HG03095 (cell line): ENCODE measurements around the gene VGLL3.

Experiments used
- ATAC-seq: cut with Tn5 transposase; IDR thresholded peaks from one replicate; pipeline ENCODE4 v1.9.1; 2021; ENCODE audit warnings: moderate library complexity; ENCODE audit not compliant: unreplicated experiment

Gene VGLL3

GRCh38 chr3:86954747-86955146 lies 36.2 kb downstream of the VGLL3 start:
- no peak for ATAC-seq

- ATAC-seq = no peak
Observed at GRCh38 chr3:86954226-86954625, 36.7 kb downstream of the VGLL3 start.

- no peak for ATAC-seq
Observed at GRCh38 chr3:86951322-86951721, 39.6 kb downstream of the VGLL3 start.

- no peak for ATAC-seq
Observed at GRCh38 chr3:86950717-86951116, 40.2 kb downstream of the VGLL3 start.

GRCh38 chr3:86949850-86950249 lies 41.1 kb downstream of the VGLL3 start:
- no peak for ATAC-seq

GRCh38 chr3:86948822-86949221 lies 42.1 kb downstream of the VGLL3 start:
- no peak for ATAC-seq

- no peak for ATAC-seq
Observed at GRCh38 chr3:86942206-86942605, 48.7 kb downstream of the VGLL3 start.

GRCh38 chr3:86938416-86939105 lies 52.4 kb downstream of the VGLL3 start:
- ATAC-seq = no peak

- no peak for ATAC-seq
Observed at GRCh38 chr3:86937306-86937791, 53.6 kb downstream of the VGLL3 start.

GRCh38 chr3:86934851-86935250 lies 56.1 kb downstream of the VGLL3 start:
- ATAC-seq = no peak

- ATAC-seq = no peak
Observed at GRCh38 chr3:86930831-86931230, 60.1 kb downstream of the VGLL3 start.

GRCh38 chr3:86930181-86930580 lies 60.8 kb downstream of the VGLL3 start:
- no peak for ATAC-seq

GRCh38 chr3:86929046-86929445 lies 61.9 kb downstream of the VGLL3 start:
- no peak for ATAC-seq

GRCh38 chr3:86923071-86923491 lies 67.9 kb downstream of the VGLL3 start:
- no peak for ATAC-seq

GRCh38 chr3:86921971-86922680 lies 68.8 kb downstream of the VGLL3 start:
- ATAC-seq = no peak

- ATAC-seq = no peak
Observed at GRCh38 chr3:86914670-86915069, 76.3 kb downstream of the VGLL3 start.

GRCh38 chr3:86913160-86913559 lies 77.8 kb downstream of the VGLL3 start:
- ATAC-seq = no peak

GRCh38 chr3:86895202-86895601 lies 95.7 kb downstream of the VGLL3 start:
- ATAC-seq = no peak

- ATAC-seq = no peak
Observed at GRCh38 chr3:86890741-86891396, 100.1 kb downstream of the VGLL3 start.
